SH-SY5Y (cell line): ENCODE results near the gene MRPL4.

ENCODE experiments used
- GATA2 ChIP-seq: IDR thresholded peaks from 2 replicates; pipeline ENCODE4 v1.6.1; 2011; ENCODE audit warnings: mild to moderate bottlenecking, low read depth, low read length
- GATA3 ChIP-seq: IDR thresholded peaks from 2 replicates; pipeline ENCODE4 v1.6.1; 2011; ENCODE audit warnings: low read depth, mild to moderate bottlenecking, low read length, moderate library complexity

Gene MRPL4

DNA sequence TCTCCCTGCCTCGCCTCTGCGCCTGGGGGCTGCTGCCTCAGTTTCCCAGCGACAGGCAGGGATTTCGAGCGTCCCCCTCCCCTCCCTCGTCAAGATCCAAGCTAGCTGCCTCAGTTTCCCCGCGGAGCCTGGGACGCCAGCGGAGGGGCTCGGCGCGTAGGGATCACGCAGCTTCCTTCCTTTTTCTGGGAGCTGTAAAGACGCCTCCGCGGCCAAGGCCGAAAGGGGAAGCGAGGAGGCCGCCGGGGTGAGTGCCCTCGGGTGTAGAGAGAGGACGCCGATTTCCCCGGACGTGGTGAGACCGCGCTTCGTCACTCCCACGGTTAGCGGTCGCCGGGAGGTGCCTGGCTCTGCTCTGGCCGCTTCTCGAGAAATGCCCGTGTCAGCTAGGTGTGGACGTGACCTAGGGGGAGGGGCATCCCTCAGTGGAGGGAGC is 18.2 kb downstream of the MRPL4 start:
- TF ChIP-seq GATA3 (no peak), GATA2 (no peak)

GRCh38 chr19:10270616-10271394 is 18.8 kb downstream of the MRPL4 start, which contains the start of gene ICAM1:
Gene ICAM1, plus strand, starts transcription at chr19:10271120. Its CDS starts 40 bp downstream, at chr19:10271160.
- TF ChIP-seq GATA2: no peak
- TF ChIP-seq GATA3: no peak

DNA sequence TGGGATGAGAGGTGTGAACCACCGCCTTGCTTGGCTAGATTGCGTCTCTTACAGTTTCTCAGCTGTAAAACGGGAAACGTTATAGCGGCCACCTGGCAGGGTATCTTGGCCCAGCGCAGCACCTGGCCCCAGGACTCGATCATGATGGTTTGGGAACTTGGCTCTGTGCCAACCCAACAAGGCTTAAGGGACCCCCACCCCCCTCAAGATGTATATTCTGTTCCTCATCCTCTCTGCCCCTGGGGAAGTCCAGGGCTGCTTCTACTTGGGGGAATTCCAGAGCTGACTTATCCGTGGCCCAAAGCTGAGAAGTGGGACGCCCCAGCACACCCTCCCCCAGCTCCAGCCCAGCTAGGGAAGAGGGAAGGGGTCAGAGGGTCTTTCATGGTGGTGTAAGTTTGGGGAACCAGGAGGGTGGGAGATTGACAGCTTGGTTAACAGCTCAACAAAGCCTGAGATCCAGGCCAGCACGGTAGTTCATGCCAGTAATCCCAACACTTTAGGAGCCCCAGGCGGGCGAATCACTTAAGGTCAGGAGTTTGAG is 19.6 kb downstream of the MRPL4 start:
- TF ChIP-seq GATA3 (no peak), GATA2 (no peak)

- TF ChIP-seq GATA2: no peak
- TF ChIP-seq GATA3: no peak
These were observed 22.6 kb downstream of the MRPL4 start for GRCh38 chr19:10274589-10274988.

GRCh38 chr19:10277795-10278589 is 26.0 kb downstream of the MRPL4 start:
- TF ChIP-seq GATA3 (no peak), GATA2 (no peak)

GRCh38 chr19:10278935-10279334 is 26.9 kb downstream of the MRPL4 start:
- TF ChIP-seq GATA2 (no peak), GATA3 (no peak)

DNA sequence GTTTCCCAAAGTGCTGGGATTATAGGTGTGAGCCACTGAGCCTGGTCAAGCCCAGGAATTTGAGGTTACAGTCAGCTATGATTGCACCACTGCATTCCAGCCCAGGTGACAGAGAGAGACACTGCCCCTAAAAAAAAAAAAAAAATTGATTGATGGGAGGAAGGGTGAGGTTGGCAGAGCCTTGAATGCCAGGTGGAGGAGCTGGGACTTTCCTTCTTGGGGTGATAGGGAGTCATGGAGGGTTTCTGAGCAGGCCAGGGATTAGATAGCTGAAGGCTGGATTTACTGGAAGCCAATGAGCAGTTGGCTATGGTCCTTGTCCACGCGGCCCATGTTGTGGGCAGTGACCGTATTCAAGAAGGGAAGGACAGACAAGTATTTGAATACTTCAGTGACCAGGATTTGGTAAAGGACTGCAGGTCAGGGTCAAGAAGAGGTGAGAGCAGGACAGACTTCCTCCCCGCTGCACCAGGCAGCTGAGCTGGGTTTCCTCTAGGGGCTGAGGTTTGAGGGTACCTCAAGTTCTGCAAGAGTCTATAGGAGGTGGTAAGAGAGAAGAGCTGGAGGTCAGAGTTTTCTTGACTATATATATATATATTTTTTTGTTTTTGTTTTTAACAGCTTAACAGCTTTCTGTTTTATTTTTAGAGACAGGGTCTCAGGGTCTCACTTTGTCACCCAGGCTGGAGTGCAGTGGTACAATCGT is 27.9 kb downstream of the MRPL4 start:
- TF ChIP-seq GATA3: no peak
- no peak for TF ChIP-seq GATA2

DNA sequence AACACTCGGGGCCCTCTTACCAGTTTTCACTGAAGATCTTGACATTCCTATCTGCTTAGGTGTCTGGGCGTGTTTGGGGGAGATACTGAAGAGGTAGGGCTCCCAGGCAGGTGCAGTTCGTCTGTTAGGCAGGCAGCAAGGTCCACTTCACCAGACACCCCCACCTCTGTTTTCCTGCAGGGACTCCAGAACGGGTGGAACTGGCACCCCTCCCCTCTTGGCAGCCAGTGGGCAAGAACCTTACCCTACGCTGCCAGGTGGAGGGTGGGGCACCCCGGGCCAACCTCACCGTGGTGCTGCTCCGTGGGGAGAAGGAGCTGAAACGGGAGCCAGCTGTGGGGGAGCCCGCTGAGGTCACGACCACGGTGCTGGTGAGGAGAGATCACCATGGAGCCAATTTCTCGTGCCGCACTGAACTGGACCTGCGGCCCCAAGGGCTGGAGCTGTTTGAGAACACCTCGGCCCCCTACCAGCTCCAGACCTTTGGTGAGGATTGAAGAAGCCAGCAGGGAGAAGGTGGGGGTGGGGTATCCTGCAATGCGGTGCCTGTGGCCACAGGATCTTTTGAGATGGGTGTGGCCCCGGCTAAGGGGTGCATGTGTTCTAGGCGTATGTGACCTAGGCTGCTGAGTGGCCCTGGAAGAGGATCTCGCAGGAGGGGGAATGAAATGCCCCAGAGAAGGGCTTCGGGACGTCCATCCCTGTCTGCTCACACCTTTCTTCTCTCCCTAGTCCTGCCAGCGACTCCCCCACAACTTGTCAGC is 31.5 kb downstream of the MRPL4 start:
- TF ChIP-seq GATA3 (no peak), GATA2 (no peak)

- TF ChIP-seq GATA3 (no peak), GATA2 (no peak)
These were observed 32.3 kb downstream of the MRPL4 start for GRCh38 chr19:10284065-10284959.

DNA sequence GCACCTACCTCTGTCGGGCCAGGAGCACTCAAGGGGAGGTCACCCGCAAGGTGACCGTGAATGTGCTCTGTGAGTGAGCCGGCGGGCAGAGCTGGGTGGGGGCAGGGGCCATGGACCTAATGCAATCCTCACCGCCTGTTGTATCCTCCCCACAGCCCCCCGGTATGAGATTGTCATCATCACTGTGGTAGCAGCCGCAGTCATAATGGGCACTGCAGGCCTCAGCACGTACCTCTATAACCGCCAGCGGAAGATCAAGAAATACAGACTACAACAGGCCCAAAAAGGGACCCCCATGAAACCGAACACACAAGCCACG is 32.9 kb downstream of the MRPL4 start:
- no peak for TF ChIP-seq GATA2

DNA sequence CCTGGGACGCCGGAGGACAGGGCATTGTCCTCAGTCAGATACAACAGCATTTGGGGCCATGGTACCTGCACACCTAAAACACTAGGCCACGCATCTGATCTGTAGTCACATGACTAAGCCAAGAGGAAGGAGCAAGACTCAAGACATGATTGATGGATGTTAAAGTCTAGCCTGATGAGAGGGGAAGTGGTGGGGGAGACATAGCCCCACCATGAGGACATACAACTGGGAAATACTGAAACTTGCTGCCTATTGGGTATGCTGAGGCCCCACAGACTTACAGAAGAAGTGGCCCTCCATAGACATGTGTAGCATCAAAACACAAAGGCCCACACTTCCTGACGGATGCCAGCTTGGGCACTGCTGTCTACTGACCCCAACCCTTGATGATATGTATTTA is 33.4 kb downstream of the MRPL4 start:
- no peak for TF ChIP-seq GATA3
- TF ChIP-seq GATA2: no peak

- TF ChIP-seq GATA2 (peak; percentile 40; the same call in 1 of the 2 replicates), GATA3 (no peak)
These were observed 35.1 kb downstream of the MRPL4 start, which contains the start of gene ICAM4 for GRCh38 chr19:10286803-10287737. Gene ICAM4, plus strand, starts transcription at chr19:10286955. Its CDS starts 58 bp downstream, at chr19:10287013.
